ENCODE data around the gene FAM53A.

- no peak for TF ChIP-seq POLR2A (IDR thresholded peaks at IDR 0.05)
- no peak for TF ChIP-seq CTCF (IDR thresholded peaks at IDR 0.05)
Observed at GRCh38 chr4:1635464-1635863, 48.6 kb downstream of the FAM53A start.
